Neural crest cell (in vitro differentiated cells): Measurements from ENCODE around the gene TTC31. TPM values are rescaled to one million over a fixed set of nuclear protein-coding genes. Genes with fewer than 3 reads are reported as not detected.

Experiments used
- DNase-seq: peaks from one replicate; pipeline ENCODE4 v3.0.0; 2021; ENCODE audit warnings: low read depth, mixed read lengths, low spot score
- H3K27ac Mint-ChIP-seq: one replicate; pipeline ENCODE4 v1.8.0; 2021; ENCODE audit warnings: mild to moderate bottlenecking, mixed read lengths; ENCODE audit not compliant: unreplicated experiment
- H3K27me3 Mint-ChIP-seq: 2 replicates; pipeline ENCODE4 v1.8.0; 2021; ENCODE audit warnings: low read depth, mild to moderate bottlenecking, mixed read lengths
- H3K36me3 Mint-ChIP-seq: 2 replicates; pipeline ENCODE4 v1.8.0; 2021; ENCODE audit warnings: low read depth, mild to moderate bottlenecking, mixed read lengths
- H3K4me1 Mint-ChIP-seq: 2 replicates; pipeline ENCODE4 v1.8.0; 2021; ENCODE audit warnings: mixed read lengths
- H3K4me3 Mint-ChIP-seq: one replicate; pipeline ENCODE4 v1.8.0; 2021; ENCODE audit warnings: mild to moderate bottlenecking, mixed read lengths
- H3K9me3 Mint-ChIP-seq: 2 replicates; pipeline ENCODE4 v1.8.0; 2021; ENCODE audit warnings: mixed read lengths
- total RNA-seq: library from RNA; stranded (reverse); gene quantifications from 2 replicates; pipeline ENCODE4 v1.2.1, GENCODE V29; 2021
- TF ChIP-seq, protein P1 (sequence below): fragments of 200-600 bp; sonication (generic); conservative IDR thresholded peaks from 2 replicates; pipeline ENCODE4 v1.5.0; 2021; ENCODE audit warnings: antibody characterized with exemption, mild to moderate bottlenecking

Gene TTC31
- total RNA-seq, 1 donor from 2014 or later: 29.6 TPM

DNA sequence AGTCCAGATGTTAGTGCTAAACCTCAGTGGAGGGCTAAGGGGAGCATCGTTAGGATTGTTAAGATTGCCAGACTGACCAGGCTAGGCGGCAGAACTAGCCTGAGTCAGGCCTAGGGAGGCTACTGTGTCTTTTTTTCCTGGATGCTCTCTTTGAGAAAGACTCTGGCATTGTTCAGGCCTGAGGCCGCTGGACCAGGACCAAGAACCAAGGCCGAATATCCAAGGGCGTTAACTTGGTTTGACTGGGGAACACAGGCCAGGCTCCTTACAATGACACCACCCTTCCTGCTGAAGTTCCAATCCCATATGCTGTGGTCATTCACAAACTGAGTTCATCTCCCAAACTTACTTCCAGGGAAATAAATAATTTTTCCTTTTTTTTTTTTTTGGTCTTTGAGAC lies 57.4 kb downstream of the TTC31 start:
- no peaks in the 10 kb centered on the region for H3K36me3 Mint-ChIP-seq
- no peak for DNase-seq
- H3K9me3 Mint-ChIP-seq: no peaks in the 10 kb centered on the region
- TF ChIP-seq, protein P1, sequence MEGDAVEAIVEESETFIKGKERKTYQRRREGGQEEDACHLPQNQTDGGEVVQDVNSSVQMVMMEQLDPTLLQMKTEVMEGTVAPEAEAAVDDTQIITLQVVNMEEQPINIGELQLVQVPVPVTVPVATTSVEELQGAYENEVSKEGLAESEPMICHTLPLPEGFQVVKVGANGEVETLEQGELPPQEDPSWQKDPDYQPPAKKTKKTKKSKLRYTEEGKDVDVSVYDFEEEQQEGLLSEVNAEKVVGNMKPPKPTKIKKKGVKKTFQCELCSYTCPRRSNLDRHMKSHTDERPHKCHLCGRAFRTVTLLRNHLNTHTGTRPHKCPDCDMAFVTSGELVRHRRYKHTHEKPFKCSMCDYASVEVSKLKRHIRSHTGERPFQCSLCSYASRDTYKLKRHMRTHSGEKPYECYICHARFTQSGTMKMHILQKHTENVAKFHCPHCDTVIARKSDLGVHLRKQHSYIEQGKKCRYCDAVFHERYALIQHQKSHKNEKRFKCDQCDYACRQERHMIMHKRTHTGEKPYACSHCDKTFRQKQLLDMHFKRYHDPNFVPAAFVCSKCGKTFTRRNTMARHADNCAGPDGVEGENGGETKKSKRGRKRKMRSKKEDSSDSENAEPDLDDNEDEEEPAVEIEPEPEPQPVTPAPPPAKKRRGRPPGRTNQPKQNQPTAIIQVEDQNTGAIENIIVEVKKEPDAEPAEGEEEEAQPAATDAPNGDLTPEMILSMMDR: no peak
- no peaks in the 10 kb centered on the region for H3K27me3 Mint-ChIP-seq
- H3K4me1 Mint-ChIP-seq: no peaks in the 10 kb centered on the region
- no peak overlapping the region for H3K27ac Mint-ChIP-seq
- H3K4me3 Mint-ChIP-seq: no peak overlapping the region

DNA sequence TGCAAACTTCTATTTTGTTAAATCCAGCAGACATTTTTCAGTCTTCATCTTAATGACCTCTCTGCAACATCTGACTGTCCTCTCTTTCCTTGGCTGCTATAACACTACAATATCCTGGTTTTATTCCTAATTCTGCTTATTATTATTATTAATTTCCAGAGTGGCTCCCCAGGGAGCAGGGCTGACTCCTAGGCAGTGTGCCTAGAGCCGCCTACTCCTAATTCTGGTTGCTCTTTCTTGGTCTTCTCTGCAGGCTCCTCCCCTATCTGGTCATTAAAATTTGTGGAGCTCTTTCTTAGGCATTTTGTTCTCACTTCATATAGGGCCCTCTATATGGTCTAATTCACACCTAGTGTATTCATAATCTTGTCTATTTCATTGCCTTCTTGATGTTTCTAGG lies 60.1 kb downstream of the TTC31 start:
- DNase-seq: no peak
- Mint-ChIP-seq H3K36me3 (no peaks in the 10 kb centered on the region), H3K27me3 (peaks cover under 1% of the 10 kb centered on the region), H3K4me3 (no peak overlapping the region), H3K9me3 (no peaks in the 10 kb centered on the region), H3K4me1 (peaks cover under 1% of the 10 kb centered on the region), H3K27ac (no peak overlapping the region)
- TF ChIP-seq, protein P1: no peak

Other genes with a start within 250 kb of the TTC31 start
- 1.3 and 3.0 TPM in 2 replicates for gene SLC4A5, start 139.7 kb upstream of the TTC31 start, total RNA-seq
- 198 and 202 TPM in 2 replicates for gene DCTN1, start 102.8 kb upstream of the TTC31 start, total RNA-seq
- gene C2orf81, start 61.5 kb upstream of the TTC31 start, total RNA-seq: 7.3 and 7.9 TPM in 2 replicates
- gene WDR54, start 61.4 kb upstream of the TTC31 start, total RNA-seq: 56.9 and 57.8 TPM in 2 replicates
- gene RTKN, start 41.1 kb upstream of the TTC31 start, total RNA-seq: 61.2 and 62.0 TPM in 2 replicates
- gene INO80B, start 28.0 kb upstream of the TTC31 start, total RNA-seq: 31.3 and 33.1 TPM in 2 replicates
- gene WBP1, start 24.6 kb upstream of the TTC31 start, total RNA-seq: 86.7 and 89.7 TPM in 2 replicates
- gene MOGS, start 17.7 kb upstream of the TTC31 start, total RNA-seq: 53.7 and 56.1 TPM in 2 replicates
- gene MRPL53, start 10.4 kb upstream of the TTC31 start, total RNA-seq: 72.4 and 74.6 TPM in 2 replicates
- 34.7 and 35.0 TPM in 2 replicates for gene CCDC142, start 83 bp upstream of the TTC31 start, total RNA-seq
- gene LBX2, start 16.5 kb downstream of the TTC31 start, total RNA-seq: 0.28 TPM in 1 of 2 replicates, not detected in the other
- gene PCGF1, start 24.6 kb downstream of the TTC31 start, total RNA-seq: 25.4 and 30.0 TPM in 2 replicates
- gene TLX2, start 31.4 kb downstream of the TTC31 start, total RNA-seq: not detected in 2 replicates
- gene DQX1, start 43.1 kb downstream of the TTC31 start, total RNA-seq: 0.49 and 0.77 TPM in 2 replicates
- gene AUP1, start 46.6 kb downstream of the TTC31 start, total RNA-seq: 110 and 113 TPM in 2 replicates
- gene HTRA2, start 46.9 kb downstream of the TTC31 start, total RNA-seq: 44.7 and 45.4 TPM in 2 replicates
- gene LOXL3, start 70.9 kb downstream of the TTC31 start, total RNA-seq: 28.3 and 30.2 TPM in 2 replicates
- 22.4 TPM in 2 replicates for gene DOK1, start 71.6 kb downstream of the TTC31 start, total RNA-seq
- 0.45 and 0.77 TPM in 2 replicates for gene M1AP, start 165.2 kb downstream of the TTC31 start, total RNA-seq
- 11.0 and 12.4 TPM in 2 replicates for gene SEMA4F, start 171.2 kb downstream of the TTC31 start, total RNA-seq